ENCODE results near the gene ANTKMT.

GRCh38 chr16:677316-678190, 43.4 kb upstream of the ANTKMT start:
- TF ChIP-seq, protein P1, sequence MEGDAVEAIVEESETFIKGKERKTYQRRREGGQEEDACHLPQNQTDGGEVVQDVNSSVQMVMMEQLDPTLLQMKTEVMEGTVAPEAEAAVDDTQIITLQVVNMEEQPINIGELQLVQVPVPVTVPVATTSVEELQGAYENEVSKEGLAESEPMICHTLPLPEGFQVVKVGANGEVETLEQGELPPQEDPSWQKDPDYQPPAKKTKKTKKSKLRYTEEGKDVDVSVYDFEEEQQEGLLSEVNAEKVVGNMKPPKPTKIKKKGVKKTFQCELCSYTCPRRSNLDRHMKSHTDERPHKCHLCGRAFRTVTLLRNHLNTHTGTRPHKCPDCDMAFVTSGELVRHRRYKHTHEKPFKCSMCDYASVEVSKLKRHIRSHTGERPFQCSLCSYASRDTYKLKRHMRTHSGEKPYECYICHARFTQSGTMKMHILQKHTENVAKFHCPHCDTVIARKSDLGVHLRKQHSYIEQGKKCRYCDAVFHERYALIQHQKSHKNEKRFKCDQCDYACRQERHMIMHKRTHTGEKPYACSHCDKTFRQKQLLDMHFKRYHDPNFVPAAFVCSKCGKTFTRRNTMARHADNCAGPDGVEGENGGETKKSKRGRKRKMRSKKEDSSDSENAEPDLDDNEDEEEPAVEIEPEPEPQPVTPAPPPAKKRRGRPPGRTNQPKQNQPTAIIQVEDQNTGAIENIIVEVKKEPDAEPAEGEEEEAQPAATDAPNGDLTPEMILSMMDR (conservative IDR thresholded peaks at IDR 0.05; ENCODE audit: low read depth, low read length): no peak
- TF ChIP-seq RAD21 (IDR thresholded peaks at IDR 0.05; ENCODE audit: low read length): no peak
- no peak for TF ChIP-seq POLR2A (IDR thresholded peaks at IDR 0.05; ENCODE audit: low read depth, low read length)

All from IMR-90 (cell line).